ENCODE results near the gene PAM. TPM values are rescaled to one million over a fixed set of nuclear protein-coding genes. Genes with fewer than 3 reads are reported as not detected.

The PAM gene
- total and polyA plus RNA-seq, 2 of the 13 experiments (the other 11 are each of a cell fraction or from before 2014, with no cell fraction given), result 20.2 to 79.1 TPM

DNA sequence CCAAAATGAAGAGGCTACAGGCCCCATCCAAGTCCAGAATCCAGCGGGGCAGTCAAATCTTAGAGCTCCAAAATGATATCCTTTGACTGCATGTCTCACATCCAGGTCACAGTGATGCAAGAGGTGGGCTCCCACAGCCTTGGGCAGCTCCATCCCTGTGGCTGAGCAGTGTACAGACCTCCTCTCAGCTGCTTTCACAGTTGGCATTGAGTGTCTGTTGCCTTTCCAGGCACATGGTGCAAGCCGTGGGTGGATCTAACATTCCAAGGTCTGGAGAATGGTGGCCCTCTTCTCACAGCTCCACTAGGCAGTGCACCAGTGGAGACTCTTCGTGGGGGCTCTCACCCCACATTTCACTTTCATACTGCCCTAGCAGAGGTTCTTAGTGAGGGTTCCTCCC, 244.1 kb downstream of the PAM start:
- TF ChIP-seq, protein P1, sequence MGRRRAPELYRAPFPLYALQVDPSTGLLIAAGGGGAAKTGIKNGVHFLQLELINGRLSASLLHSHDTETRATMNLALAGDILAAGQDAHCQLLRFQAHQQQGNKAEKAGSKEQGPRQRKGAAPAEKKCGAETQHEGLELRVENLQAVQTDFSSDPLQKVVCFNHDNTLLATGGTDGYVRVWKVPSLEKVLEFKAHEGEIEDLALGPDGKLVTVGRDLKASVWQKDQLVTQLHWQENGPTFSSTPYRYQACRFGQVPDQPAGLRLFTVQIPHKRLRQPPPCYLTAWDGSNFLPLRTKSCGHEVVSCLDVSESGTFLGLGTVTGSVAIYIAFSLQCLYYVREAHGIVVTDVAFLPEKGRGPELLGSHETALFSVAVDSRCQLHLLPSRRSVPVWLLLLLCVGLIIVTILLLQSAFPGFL (CRISPR knock-in tag; IDR thresholded peaks at IDR 0.05), result no peak
- TF ChIP-seq ZNF484 (CRISPR knock-in tag; IDR thresholded peaks at IDR 0.05; ENCODE audit: borderline replicate concordance, low read depth) (no peak), SNRNP70 (IDR thresholded peaks at IDR 0.05; ENCODE audit: low read depth, low read length) (no peak), ZSCAN29 (CRISPR knock-in tag; conservative IDR thresholded peaks at IDR 0.05) (no peak), ZNF296 (CRISPR knock-in tag; conservative IDR thresholded peaks at IDR 0.05) (no peak), DR1 (CRISPR knock-in tag; IDR thresholded peaks at IDR 0.05) (no peak), ZNF782 (CRISPR knock-in tag; IDR thresholded peaks at IDR 0.05; ENCODE audit: borderline replicate concordance) (no peak), MEIS1 (CRISPR knock-in tag; IDR thresholded peaks at IDR 0.05; ENCODE audit: borderline replicate concordance) (no peak), ATAD3A (CRISPR knock-in tag; IDR thresholded peaks at IDR 0.05) (no peak), EHMT2 (IDR thresholded peaks at IDR 0.05; ENCODE audit: borderline replicate concordance, low read depth, low read length) (no peak), PHF21A (CRISPR knock-in tag; IDR thresholded peaks at IDR 0.05) (no peak), XBP1 (CRISPR knock-in tag; IDR thresholded peaks at IDR 0.05) (no peak), GABPA (IDR thresholded peaks at IDR 0.05; ENCODE audit: low read depth, low read length) (no peak), GABPA (CRISPR knock-in tag; IDR thresholded peaks at IDR 0.05; ENCODE audit: low read depth) (no peak), KDM4B (CRISPR knock-in tag; IDR thresholded peaks at IDR 0.05) (no peak), ZNF224 (CRISPR knock-in tag; IDR thresholded peaks at IDR 0.05) (no peak)
- TF ChIP-seq, protein P2, sequence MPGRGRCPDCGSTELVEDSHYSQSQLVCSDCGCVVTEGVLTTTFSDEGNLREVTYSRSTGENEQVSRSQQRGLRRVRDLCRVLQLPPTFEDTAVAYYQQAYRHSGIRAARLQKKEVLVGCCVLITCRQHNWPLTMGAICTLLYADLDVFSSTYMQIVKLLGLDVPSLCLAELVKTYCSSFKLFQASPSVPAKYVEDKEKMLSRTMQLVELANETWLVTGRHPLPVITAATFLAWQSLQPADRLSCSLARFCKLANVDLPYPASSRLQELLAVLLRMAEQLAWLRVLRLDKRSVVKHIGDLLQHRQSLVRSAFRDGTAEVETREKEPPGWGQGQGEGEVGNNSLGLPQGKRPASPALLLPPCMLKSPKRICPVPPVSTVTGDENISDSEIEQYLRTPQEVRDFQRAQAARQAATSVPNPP (CRISPR knock-in tag; IDR thresholded peaks at IDR 0.05), result no peak
- TF ChIP-seq, protein P3, sequence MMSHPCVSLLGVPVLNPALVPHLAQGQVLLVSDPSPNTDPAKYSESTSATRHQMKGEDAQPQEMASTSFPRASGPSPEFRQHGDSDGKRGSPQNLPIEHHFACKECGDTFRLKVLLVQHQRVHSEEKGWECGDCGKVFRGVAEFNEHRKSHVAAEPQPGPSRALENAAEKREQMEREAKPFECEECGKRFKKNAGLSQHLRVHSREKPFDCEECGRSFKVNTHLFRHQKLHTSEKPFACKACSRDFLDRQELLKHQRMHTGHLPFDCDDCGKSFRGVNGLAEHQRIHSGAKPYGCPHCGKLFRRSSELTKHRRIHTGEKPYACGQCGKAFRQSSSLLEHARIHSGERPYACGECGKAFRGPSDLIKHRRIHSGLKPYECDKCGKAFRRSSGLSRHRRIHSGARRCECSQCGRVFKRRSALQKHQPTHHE (CRISPR knock-in tag; IDR thresholded peaks at IDR 0.05; ENCODE audit: borderline replicate concordance), result no peak
- TF ChIP-seq, protein P4, sequence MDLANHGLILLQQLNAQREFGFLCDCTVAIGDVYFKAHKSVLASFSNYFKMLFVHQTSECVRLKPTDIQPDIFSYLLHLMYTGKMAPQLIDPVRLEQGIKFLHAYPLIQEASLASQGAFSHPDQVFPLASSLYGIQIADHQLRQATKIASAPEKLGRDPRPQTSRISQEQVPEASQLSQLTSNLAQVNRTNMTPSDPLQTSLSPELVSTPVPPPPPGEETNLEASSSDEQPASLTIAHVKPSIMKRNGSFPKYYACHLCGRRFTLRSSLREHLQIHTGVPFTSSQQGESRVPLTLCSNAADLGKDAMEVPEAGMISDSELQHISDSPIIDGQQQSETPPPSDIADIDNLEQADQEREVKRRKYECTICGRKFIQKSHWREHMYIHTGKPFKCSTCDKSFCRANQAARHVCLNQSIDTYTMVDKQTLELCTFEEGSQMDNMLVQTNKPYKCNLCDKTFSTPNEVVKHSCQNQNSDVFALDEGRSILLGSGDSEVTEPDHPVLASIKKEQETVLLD (CRISPR knock-in tag; IDR thresholded peaks at IDR 0.05; ENCODE audit: low read depth), result no peak
- ATAC-seq (no peak), FAIRE-seq (no peak), DNase-seq (ENCODE audit: low spot score) (no peak)
- BruUV-seq (replicated peaks), result no TSS peak
- no peak overlapping the region for H3K27ac ChIP-seq (ENCODE audit: extremely low read length, insufficient read depth, low read length)
- WGBS (ENCODE audit: low lambda C conversion rate), result no CpG with 5 or more reads among the region's 3 CpGs
- H3K9ac ChIP-seq (ENCODE audit: insufficient read depth, low read depth, low read length), result no peak overlapping the region
- CTCF ChIA-PET (ENCODE audit: low intra/inter-chr PET ratio, low total read pairs), result no interaction called here
- intact Hi-C loops (cut with micrococcal nuclease; ENCODE audit: unreplicated experiment), result no loop called here
- in situ Hi-C loops (cut with HindIII; ENCODE audit: extremely low pct_ligation_motif_present, low pct_unique_long_range_greater_than_20kb), result no loop called here
- peaks cover 8% of the 10 kb centered on the region for H3K4me1 ChIP-seq (ENCODE audit: insufficient read depth, low read length)
- no peaks in the 10 kb centered on the region for H3K9me3 ChIP-seq (ENCODE audit: low read length)
- no peaks in the 10 kb centered on the region for H3K27me3 ChIP-seq (ENCODE audit: control insufficient read depth in 1 of 2, insufficient read depth in 2 of 2, low read length in 2 of 2)
- H3K79me2 ChIP-seq (ENCODE audit: insufficient read depth, low read length), result no peaks in the 10 kb centered on the region
- POLR2A ChIA-PET, result no interaction called here
- H3K36me3 ChIP-seq (replicated peaks in 1 of 2; ENCODE audit: control insufficient read depth in 1 of 2, insufficient read depth in 2 of 2, low read length in 2 of 2), result no peaks in the 10 kb centered on the region
- no peaks in the 10 kb centered on the region for H4K20me1 ChIP-seq (ENCODE audit: insufficient read depth, low read length)
- H2AFZ ChIP-seq (ENCODE audit: low read length), result no peak overlapping the region
- no peak overlapping the region for H3K4me3 ChIP-seq (replicated peaks in 1 of 3; ENCODE audit: insufficient read depth in 1 of 3, low read depth in 2 of 3, low read length in 3 of 3)
- no peak overlapping the region for H3K4me2 ChIP-seq (ENCODE audit: low read depth, low read length)
